ENCODE data around the gene TNFAIP2.

The TNFAIP2 gene, protein sequence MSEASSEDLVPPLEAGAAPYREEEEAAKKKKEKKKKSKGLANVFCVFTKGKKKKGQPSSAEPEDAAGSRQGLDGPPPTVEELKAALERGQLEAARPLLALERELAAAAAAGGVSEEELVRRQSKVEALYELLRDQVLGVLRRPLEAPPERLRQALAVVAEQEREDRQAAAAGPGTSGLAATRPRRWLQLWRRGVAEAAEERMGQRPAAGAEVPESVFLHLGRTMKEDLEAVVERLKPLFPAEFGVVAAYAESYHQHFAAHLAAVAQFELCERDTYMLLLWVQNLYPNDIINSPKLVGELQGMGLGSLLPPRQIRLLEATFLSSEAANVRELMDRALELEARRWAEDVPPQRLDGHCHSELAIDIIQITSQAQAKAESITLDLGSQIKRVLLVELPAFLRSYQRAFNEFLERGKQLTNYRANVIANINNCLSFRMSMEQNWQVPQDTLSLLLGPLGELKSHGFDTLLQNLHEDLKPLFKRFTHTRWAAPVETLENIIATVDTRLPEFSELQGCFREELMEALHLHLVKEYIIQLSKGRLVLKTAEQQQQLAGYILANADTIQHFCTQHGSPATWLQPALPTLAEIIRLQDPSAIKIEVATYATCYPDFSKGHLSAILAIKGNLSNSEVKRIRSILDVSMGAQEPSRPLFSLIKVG

DNA sequence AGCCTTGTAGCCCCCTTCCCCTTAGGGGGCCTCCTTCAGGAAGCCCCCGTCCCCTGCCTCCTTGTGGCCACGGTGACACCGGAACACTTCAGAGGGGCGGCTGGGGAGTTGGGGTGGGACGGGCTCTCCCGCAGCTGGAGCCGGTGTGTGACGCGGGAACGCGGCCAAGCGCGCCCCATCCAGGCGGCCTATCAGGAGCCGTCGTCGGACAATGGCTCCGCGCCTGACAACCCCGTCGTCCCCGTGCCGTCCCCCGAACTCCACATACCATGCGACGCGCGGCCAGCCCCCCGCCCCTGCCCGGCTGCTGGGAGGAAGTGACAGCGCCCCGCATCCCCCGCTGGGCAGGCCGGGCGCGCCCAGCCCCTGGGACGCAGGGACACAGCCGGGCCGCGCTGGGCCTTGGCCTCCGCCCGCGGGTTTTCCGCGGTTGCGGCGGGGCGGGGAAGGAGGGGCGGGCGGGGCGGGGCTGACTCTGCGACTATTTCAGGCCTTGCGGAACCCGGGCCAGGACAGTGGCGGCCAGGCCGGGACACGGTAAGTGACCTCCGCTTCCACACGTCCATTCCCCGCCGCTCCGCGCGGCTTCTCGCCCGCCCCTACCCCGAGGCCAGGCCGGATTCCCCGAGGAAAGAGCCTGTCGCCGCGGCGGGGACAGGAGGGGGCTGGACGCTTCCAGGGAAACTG lies at the start of gene TNFAIP2:
Gene TNFAIP2 (plus strand): TSS at position 515 of the 687 bp plus-strand sequence. CDS start 2,997 bp downstream, outside the sequence.
- no peak for DNase-seq (ENCODE audit: extremely low read depth in 1 of 2, low read depth in 1 of 2)

- no peak for DNase-seq (ENCODE audit: extremely low read depth in 1 of 2, low read depth in 1 of 2)
Observed at GRCh38 chr14:103073876-103074728, 49.2 kb upstream of the TNFAIP2 start.

DNA sequence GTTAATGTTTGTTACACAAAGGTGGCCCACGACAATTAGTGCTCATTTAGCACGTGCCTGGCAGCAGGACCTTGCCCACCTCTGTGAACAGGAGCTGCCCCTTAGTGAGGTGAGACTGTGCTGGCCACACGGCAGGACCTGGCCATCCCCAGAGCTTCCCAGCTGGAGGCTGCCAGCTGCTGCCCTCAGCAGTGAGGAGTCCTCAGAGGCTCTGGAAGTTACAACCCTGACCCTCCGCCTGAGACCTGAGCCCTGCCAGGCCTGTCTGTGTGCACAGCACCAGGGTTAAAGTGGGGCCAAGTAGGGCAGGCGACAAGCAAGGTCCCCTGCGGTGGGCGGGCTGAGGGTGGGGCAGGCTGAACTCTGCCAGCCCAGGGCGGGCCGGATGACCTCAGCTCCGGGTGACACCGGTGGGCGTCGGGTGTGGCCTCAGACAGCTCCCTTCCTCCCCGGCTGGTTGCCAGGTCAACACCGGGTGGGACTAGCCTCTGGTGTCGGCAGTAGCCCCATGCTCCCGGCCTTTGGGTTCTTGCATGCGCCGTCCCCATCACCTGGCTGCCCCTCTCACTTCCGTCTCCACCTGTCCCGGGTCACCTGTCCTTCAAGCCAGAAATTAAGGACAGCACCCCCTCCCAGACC lies 48.4 kb upstream of the TNFAIP2 start:
- DNase-seq (ENCODE audit: extremely low read depth in 1 of 2, low read depth in 1 of 2), result no peak

GRCh38 chr14:103078420-103078749 lies 44.9 kb upstream of the TNFAIP2 start:
- DNase-seq (ENCODE audit: extremely low read depth in 1 of 2, low read depth in 1 of 2), result peak; percentile 45 to 62

- no peak for DNase-seq (ENCODE audit: extremely low read depth in 1 of 2, low read depth in 1 of 2)
Observed at GRCh38 chr14:103078860-103079587, 44.2 kb upstream of the TNFAIP2 start.

- no peak for DNase-seq (ENCODE audit: extremely low read depth in 1 of 2, low read depth in 1 of 2)
Observed at GRCh38 chr14:103081951-103082350, 41.3 kb upstream of the TNFAIP2 start.

- no peak for DNase-seq (ENCODE audit: extremely low read depth in 1 of 2, low read depth in 1 of 2)
Observed at GRCh38 chr14:103084021-103084919, 39.0 kb upstream of the TNFAIP2 start, which contains the start of gene LBHD2. TSS of gene LBHD2 (plus strand) at chr14:103084210. CDS start at chr14:103086013, 1,803 bp downstream.

- DNase-seq (ENCODE audit: extremely low read depth in 1 of 2, low read depth in 1 of 2), result no peak
Observed at GRCh38 chr14:103085106-103086091, 37.9 kb upstream of the TNFAIP2 start.

GRCh38 chr14:103086771-103087342 lies 36.4 kb upstream of the TNFAIP2 start:
- no peak for DNase-seq (ENCODE audit: extremely low read depth in 1 of 2, low read depth in 1 of 2)

DNA sequence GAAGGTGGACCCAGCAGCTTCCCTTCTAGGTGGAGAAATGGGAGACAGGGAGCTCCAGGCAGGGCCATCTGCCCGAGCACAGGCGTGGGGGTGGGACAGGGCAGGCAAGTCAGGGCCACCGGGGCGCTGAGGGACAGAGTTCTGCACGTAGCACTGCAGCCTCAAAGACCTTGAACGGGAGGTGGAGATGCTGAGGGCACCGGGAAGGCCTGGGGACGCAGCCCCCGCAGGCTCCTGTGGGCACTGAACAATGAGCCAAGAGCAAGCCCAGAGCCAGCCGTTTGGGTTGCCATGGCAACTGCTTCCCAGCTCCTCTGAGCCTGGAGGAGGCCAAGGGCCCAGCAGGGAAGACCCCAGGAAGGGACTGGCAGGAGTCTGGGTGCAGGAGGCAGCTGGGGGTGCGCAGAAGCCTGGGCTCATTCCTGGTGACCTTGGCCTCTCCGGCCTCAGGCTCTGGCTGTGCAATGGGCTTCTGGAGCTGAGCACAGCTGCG lies 35.9 kb upstream of the TNFAIP2 start:
- DNase-seq (ENCODE audit: extremely low read depth in 1 of 2, low read depth in 1 of 2), result no peak

- no peak for DNase-seq (ENCODE audit: extremely low read depth in 1 of 2, low read depth in 1 of 2)
Observed at GRCh38 chr14:103088921-103089320, 34.3 kb upstream of the TNFAIP2 start.

DNA sequence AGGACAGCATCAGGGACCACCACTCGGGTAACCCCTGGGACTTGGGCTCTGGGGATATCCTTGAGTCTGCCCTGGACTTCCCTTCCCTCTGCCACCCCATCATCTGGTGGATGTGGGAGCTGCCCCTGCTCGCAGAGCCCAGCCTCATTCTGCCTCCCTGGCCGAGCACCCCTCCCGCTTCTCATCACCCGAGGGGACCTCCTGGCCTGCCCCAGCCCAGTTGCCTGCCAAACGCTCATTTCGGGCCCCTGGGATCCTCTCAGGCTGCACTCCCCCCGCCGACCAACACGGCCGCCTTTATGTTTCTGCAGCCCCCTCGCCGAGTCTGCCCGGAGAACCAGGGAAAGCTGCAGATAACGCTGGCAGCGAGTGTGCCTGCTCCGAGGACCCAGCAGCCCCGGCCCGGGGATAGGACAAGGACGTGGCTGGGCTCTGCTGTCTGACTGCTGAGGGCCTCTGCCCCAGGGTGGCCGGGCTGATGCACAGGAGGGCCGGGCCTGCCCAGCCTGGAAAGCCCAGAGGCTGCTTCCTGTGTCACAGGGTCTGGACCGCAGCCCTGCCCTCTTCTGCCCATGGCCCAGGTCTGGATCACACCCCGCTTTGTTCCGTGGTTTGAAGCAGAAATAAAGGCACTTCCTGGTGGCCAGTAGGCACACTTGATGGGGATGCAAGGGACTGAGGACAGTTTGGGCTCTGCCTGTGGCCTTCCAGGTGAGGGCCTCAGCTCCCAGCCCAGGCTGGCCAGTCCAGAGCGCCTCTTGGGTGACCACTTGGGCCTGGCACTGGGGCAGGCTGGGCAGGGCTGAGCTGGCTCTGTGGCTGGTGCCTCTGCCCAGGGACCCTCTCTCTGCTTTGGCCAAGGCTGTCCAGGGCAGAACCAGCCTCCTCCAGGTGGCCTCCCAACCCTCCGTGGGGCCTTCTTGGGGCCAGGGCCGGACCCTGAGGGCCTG lies 33.6 kb upstream of the TNFAIP2 start:
- DNase-seq (ENCODE audit: extremely low read depth in 1 of 2, low read depth in 1 of 2), result no peak

GRCh38 chr14:103090481-103091020 lies 32.7 kb upstream of the TNFAIP2 start:
- DNase-seq (ENCODE audit: extremely low read depth in 1 of 2, low read depth in 1 of 2), result no peak

DNA sequence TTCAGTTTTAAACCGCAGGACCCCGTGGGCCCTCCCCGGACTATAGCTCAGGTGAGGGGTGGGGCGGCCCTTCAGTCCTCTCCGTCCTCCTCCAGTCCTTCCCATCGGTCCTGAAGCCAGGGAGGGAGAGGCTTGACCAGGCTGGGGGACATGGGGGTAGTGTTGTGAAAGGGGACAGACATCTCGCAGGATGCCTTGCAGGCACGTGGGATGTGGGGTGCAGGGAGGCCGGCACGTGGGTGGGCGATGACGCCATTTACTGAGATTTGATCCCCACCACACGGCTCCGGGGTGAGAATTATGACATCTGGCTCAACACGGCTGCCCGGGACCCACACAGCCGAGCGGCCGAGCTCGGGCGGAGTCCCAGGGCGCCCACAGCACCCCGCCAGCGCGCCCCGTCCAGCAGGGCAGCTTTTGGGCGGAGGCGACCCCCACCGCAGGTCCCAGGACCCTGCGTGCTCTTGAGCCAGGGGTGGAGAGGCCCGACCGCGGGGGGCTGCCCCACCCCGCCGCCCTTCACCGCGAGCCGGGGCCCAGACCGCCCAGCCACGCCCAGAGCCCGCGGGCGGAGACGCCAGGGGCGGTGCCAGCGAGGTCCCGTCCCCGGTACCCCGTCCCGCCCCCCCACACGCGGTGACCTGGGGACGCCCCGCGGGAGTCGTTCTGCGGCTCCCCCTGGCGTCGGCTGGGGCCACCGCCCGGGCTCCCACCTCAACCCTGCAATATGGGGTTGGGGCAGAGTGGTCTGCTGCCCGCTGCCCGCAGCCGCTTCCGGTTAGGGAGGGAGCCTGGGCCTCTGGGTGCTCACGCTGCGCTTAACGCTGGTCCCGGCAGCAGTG lies 32.0 kb upstream of the TNFAIP2 start:
- DNase-seq (ENCODE audit: extremely low read depth in 1 of 2, low read depth in 1 of 2), result peak; percentile 26 to 74

DNA sequence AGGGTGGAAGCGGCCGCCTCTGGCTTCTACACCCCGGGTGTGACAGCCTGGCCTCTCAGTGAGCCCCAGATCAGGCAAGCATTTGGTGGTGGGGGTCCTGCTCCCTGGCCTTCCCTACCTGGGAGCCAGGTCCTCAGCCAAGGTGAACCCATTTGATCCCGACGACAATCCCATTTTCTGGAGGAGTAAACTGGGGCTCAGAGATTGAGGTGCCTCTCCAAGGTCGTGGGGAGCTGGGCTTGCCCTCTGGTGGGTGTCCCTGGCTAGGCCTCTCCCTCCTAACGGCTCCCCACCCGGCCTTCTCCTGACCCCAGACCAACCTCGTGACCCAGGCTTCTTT lies 31.4 kb upstream of the TNFAIP2 start:
- DNase-seq (ENCODE audit: extremely low read depth in 1 of 2, low read depth in 1 of 2), result no peak

All from activated CD8-positive, alpha-beta memory T cell treated with anti-CD3 and anti-CD28 coated beads for 1 hour (primary cell).